Activated CD4-positive, alpha-beta T cell treated with anti-CD3 and anti-CD28 coated beads, Interleukin-2, amount 50 U/mL, for 48 hours (primary cell): Measurements from ENCODE around the gene ADGRL3.
"Not testable (repeated sequence)": the region's sequence is repeated elsewhere in the genome, so short reads cannot be mapped to it uniquely, and the experiment has no call there.

Source experiments
- DNase-seq, 2 experiments: peaks; one replicate each; pipeline ENCODE4 v3.0.0-alpha.2; 2020

The ADGRL3 gene

GRCh38 chr4:61571761-61572559 lies 371.8 kb downstream of the ADGRL3 start:
- DNase-seq = no peak

- DNase-seq = no peak
Measured at GRCh38 chr4:61575796-61576195, 375.7 kb downstream of the ADGRL3 start.

GRCh38 chr4:61579786-61580185 lies 379.7 kb downstream of the ADGRL3 start:
- no peak for DNase-seq

- no peak for DNase-seq
Measured at GRCh38 chr4:61580721-61581377, 380.7 kb downstream of the ADGRL3 start.

GRCh38 chr4:61583696-61584095 lies 383.6 kb downstream of the ADGRL3 start:
- no peak for DNase-seq

- DNase-seq = no peak
Measured at GRCh38 chr4:61588621-61589402, 388.7 kb downstream of the ADGRL3 start.

GRCh38 chr4:61590881-61591280 lies 390.8 kb downstream of the ADGRL3 start:
- no peak for DNase-seq

- no peak for DNase-seq
Measured at GRCh38 chr4:61596606-61597340, 396.6 kb downstream of the ADGRL3 start.

GRCh38 chr4:61603086-61603485 lies 403.0 kb downstream of the ADGRL3 start:
- DNase-seq = no peak

GRCh38 chr4:61604054-61604453 lies 403.9 kb downstream of the ADGRL3 start:
- DNase-seq = no peak

GRCh38 chr4:61605984-61606383 lies 405.9 kb downstream of the ADGRL3 start:
- no peak for DNase-seq

GRCh38 chr4:61614231-61614630 lies 414.1 kb downstream of the ADGRL3 start:
- DNase-seq = no peak

- DNase-seq = no peak
Measured at GRCh38 chr4:61619528-61619927, 419.4 kb downstream of the ADGRL3 start.

GRCh38 chr4:61628282-61628681 lies 428.2 kb downstream of the ADGRL3 start:
- no peak for DNase-seq

- no peak for DNase-seq
Measured at GRCh38 chr4:61628727-61629126, 428.6 kb downstream of the ADGRL3 start.

GRCh38 chr4:61630548-61630947 lies 430.4 kb downstream of the ADGRL3 start:
- DNase-seq = no peak

GRCh38 chr4:61638591-61638990 lies 438.5 kb downstream of the ADGRL3 start:
- DNase-seq = no peak

- DNase-seq = not testable (repeated sequence)
Measured at GRCh38 chr4:61646746-61647350, 446.7 kb downstream of the ADGRL3 start.

- no peak for DNase-seq
Measured at GRCh38 chr4:61648264-61648663, 448.1 kb downstream of the ADGRL3 start.

GRCh38 chr4:61657016-61657415 lies 456.9 kb downstream of the ADGRL3 start:
- DNase-seq = no peak

GRCh38 chr4:61661960-61662359 lies 461.8 kb downstream of the ADGRL3 start:
- DNase-seq = no peak

GRCh38 chr4:61662362-61662761 lies 462.2 kb downstream of the ADGRL3 start:
- no peak for DNase-seq

GRCh38 chr4:61663310-61663709 lies 463.2 kb downstream of the ADGRL3 start:
- DNase-seq = no peak
